Lung (tissue), 12 donors: ENCODE data around the gene GRIA1. TPM values are rescaled to one million over a fixed set of nuclear protein-coding genes. Genes with fewer than 3 reads are reported as not detected.

Experiments
- ATAC-seq: fragments of 200-7000 bp; cut with Tn5 transposase; one replicate; pipeline ENCODE4 v1.9.1; 2020; ENCODE audit warnings: moderate number of reproducible peaks; ENCODE audit not compliant: insufficient read depth, low FRiP score
- DNase-seq, 3 donors: peaks; one replicate each; pipeline ENCODE4 v3.0.0-alpha.2; 2013 to 2017
- H3K27ac ChIP-seq, 2 donors: one replicate each; pipeline ENCODE4 v1.5.1; 2013; ENCODE audit warnings: mild to moderate bottlenecking in 2 of 2, moderate library complexity in 2 of 2, control low read depth in 1 of 2, inconsistent platforms in 1 of 2, low read depth in 1 of 2, low read length in 1 of 2
- H3K27me3 ChIP-seq, 3 donors: one replicate each; pipeline ENCODE4 v1.5.1; 2013; ENCODE audit warnings: low read length in 2 of 3; ENCODE audit not compliant: control insufficient read depth in 3 of 3, insufficient read depth in 3 of 3
- H3K36me3 ChIP-seq, 4 donors: one replicate each; pipeline ENCODE4 v1.5.1; 2013; ENCODE audit warnings: low read length in 4 of 4, mild to moderate bottlenecking in 1 of 4, moderate library complexity in 1 of 4; ENCODE audit not compliant: control insufficient read depth in 4 of 4, insufficient read depth in 4 of 4
- H3K4me1 ChIP-seq, 5 donors: one replicate each; pipeline ENCODE4 v1.5.1; 2013; ENCODE audit warnings: low read length in 5 of 5, mild to moderate bottlenecking in 2 of 5, moderate library complexity in 1 of 5; ENCODE audit not compliant: control insufficient read depth in 5 of 5, insufficient read depth in 5 of 5
- H3K4me3 ChIP-seq: one replicate; pipeline ENCODE4 v1.5.1; 2013; ENCODE audit warnings: mild to moderate bottlenecking, control low read depth, moderate library complexity
- H3K9ac ChIP-seq, 2 donors: one replicate each; pipeline ENCODE4 v1.5.1; 2013; ENCODE audit warnings: low read length in 2 of 2, control low read depth in 1 of 2; ENCODE audit not compliant: insufficient read depth in 1 of 2
- H3K9me3 ChIP-seq, 4 donors: one replicate each; pipeline ENCODE4 v1.5.1; 2013; ENCODE audit warnings: low read length in 3 of 4, mild to moderate bottlenecking in 1 of 4, moderate library complexity in 1 of 4; ENCODE audit not compliant: control insufficient read depth in 4 of 4, insufficient read depth in 3 of 4
- CTCF ChIP-seq: IDR thresholded peaks from 2 replicates; pipeline ENCODE4 v1.5.1; 2012; ENCODE audit warnings: mild to moderate bottlenecking; ENCODE audit errors: control extremely low read depth, extremely low read depth
- WGBS, 2 donors: extraction: QIAGEN DNeasy Blood & Tissue Kit; methylation state at CpG; one replicate each; pipeline ENCODE4 v1.1.7; 2013; 5-methylcytosine and 5-hydroxymethylcytosine counted together
- polyA plus RNA-seq, 2 donors: library from polyadenylated mRNA; stranded (reverse); fragments of 200-250 nt; gene quantifications; one replicate each; pipeline ENCODE4 v1.2.1, GENCODE V29; 2013
- total RNA-seq, 2 donors: library from RNA; depleted of rRNA in 1 of 2; stranded (reverse); fragments of >200 nt in 1 of 2; gene quantifications; one replicate each; pipeline ENCODE4 v1.2.1, GENCODE V29; 2014 to 2021
- donor health status: control.
- donor health status: control.
- donor health status: Bipolar disorder and iron deficiency.
- donor health status: healthy.
- donor health status: DM: yes; HTN: yes; CAD: no.

The GRIA1 gene
- total and polyA plus RNA-seq, 4 donors, result 1.1 to 12.5 (median 2.0) TPM

- peaks cover 0 to 1% (median 0%) of the 10 kb centered on the region in 5 donors for H3K4me1 ChIP-seq
- ATAC-seq (no peak), DNase-seq (no peak)
- H3K27ac ChIP-seq, result no peak overlapping the region
- H3K4me3 ChIP-seq, result no peak overlapping the region
- no peaks in the 10 kb centered on the region for H3K36me3 ChIP-seq
- TF ChIP-seq CTCF, result no peak
- H3K27me3 ChIP-seq, result no peaks in the 10 kb centered on the region
- H3K9me3 ChIP-seq, result no peaks in the 10 kb centered on the region
- no peak overlapping the region for H3K9ac ChIP-seq
Observed at GRCh38 chr5:153783362-153783658, 292.8 kb downstream of the GRIA1 start.

GRCh38 chr5:153784277-153784676, 293.8 kb downstream of the GRIA1 start:
- no peak overlapping the region for H3K27ac ChIP-seq
- no peak overlapping the region for H3K4me3 ChIP-seq
- no peak for ATAC-seq
- H3K9ac ChIP-seq, result no peak overlapping the region
- peaks cover 0 to 1% (median 0%) of the 10 kb centered on the region in 5 donors for H3K4me1 ChIP-seq
- no peak for TF ChIP-seq CTCF
- WGBS, 2 donors, result 74 to 87% methylated on average over 3 of the region's 3 CpGs
- no peaks in the 10 kb centered on the region for H3K27me3 ChIP-seq
- no peaks in the 10 kb centered on the region for H3K36me3 ChIP-seq
- no peaks in the 10 kb centered on the region for H3K9me3 ChIP-seq
- no peak for DNase-seq

- Histone ChIP-seq H3K9me3 (no peaks in the 10 kb centered on the region), H3K36me3 (no peaks in the 10 kb centered on the region), H3K4me3 (no peak overlapping the region), H3K4me1 (peaks cover 0 to 1% (median 0%) of the 10 kb centered on the region in 5 donors), H3K27ac (no peak overlapping the region), H3K27me3 (no peaks in the 10 kb centered on the region), H3K9ac (no peak overlapping the region)
- no peak for TF ChIP-seq CTCF
- ATAC-seq, result no peak
- WGBS, 2 donors, result 88 to 90% methylated on average over 2 of the region's 2 CpGs
- DNase-seq, result no peak
Observed at GRCh38 chr5:153791339-153791738, 300.9 kb downstream of the GRIA1 start.

GRCh38 chr5:153792305-153792704, 301.8 kb downstream of the GRIA1 start:
- no peaks in the 10 kb centered on the region for H3K9me3 ChIP-seq
- H3K9ac ChIP-seq, result no peak overlapping the region
- H3K27me3 ChIP-seq, result no peaks in the 10 kb centered on the region
- no peaks in the 10 kb centered on the region for H3K4me1 ChIP-seq
- no peak for TF ChIP-seq CTCF
- H3K27ac ChIP-seq, result no peak overlapping the region
- H3K4me3 ChIP-seq, result no peak overlapping the region
- no peak for DNase-seq
- no peaks in the 10 kb centered on the region for H3K36me3 ChIP-seq
- ATAC-seq, result no peak
